ENCODE data around the gene EYA2.

The EYA2 gene

DNA sequence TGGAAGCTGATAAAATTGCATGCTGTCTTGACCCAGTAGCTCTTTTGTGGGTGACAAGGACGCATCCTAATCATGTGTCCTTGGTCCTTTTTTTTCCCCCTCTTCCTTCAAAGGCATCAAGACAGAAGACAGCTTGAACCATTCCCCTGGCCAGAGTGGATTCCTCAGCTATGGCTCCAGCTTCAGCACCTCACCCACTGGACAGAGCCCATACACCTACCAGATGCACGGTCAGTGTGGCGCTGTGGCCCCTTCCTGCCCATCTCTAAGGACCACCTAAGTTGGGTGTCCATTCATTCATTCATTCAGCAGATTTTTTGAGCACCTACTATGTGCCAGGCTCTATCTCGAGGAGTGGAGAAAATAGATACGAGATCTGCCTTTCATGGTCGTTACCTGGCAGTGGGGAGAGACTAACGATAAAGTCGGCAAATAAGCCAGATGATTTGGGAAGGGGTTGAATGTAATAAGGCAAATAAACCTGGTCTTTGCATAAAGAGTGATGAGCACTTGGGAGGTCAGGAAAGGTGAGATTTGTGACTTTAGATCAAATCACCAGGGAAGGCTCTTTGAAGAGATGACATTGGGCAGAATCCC is 121.5 kb downstream of the EYA2 start:
- DNase-seq, result no peak

DNA sequence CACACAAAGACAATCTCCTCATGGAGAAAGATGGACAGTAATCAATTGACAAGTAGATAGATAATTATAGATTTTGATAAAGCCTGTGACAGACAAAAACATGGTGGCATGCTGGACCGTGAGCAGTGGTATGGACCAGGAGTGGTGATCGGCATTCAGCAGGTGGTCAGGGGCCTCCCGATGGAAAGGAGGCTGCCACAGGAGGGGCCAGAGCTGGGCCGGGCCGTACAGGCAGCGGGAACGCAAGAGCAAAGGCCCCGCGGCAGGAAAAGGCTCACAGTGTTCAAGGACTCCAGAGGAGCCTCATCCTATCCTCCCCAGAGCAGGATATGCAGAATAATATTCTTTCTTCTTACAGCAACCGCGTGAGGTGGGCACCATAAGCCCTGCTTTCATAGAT is 123.7 kb downstream of the EYA2 start:
- DNase-seq, result no peak

DNA sequence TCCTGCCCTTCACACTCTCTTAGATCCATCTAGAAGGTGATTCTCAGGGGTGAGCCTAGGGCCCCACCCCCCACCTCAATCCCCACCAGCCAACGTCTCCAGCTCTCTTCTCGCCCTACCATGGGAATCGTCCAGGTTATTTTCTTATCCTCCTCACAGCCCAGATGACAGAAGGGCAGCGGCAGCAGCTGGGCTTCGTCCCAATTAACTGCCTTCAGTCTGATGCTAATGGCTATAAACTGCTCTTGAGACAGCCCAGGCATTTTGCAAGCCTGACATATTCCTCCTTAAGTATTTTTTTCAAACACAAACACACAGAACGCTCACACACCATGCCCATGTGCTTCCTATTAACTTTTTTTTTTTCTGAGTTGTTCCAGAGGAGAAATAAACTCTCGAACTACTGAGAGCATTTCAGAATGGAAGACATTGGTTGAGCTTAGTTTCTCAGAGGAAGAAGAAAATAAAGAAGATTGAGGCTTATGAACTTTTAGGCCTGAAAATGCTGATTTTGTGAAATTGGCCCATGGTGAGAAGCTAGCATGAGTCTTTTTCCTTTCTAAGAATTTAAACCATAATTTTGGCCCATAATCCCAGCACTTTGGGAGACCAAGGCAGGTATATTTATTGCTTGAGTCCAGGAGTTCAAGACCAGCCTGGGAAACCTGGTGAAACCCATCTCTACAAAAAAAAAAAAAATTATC is 124.6 kb downstream of the EYA2 start:
- no peak for DNase-seq

GRCh38 chr20:47020231-47020630 is 125.6 kb downstream of the EYA2 start:
- no peak for DNase-seq

DNA sequence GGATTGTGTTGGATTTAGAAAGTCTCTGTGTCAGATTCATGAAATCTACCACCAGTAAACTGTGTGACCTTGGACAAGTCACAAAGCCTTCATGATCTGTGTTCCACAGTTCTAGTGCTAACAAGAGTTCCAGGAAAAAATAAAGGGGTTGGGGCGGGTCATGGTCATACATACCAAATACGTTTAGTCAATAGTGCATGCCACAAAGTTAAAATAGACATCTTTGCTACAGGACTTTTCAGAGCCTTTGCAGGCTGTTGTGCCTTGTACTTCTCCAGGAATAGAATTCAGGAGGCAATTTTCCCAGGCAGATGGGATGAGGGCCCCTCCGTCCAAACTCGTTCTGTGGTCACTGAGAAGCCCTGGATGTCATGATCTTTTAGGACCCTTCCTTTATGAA is 127.2 kb downstream of the EYA2 start:
- no peak for DNase-seq

- DNase-seq, result no peak
Measured at GRCh38 chr20:47024461-47024937, 129.9 kb downstream of the EYA2 start.

DNA sequence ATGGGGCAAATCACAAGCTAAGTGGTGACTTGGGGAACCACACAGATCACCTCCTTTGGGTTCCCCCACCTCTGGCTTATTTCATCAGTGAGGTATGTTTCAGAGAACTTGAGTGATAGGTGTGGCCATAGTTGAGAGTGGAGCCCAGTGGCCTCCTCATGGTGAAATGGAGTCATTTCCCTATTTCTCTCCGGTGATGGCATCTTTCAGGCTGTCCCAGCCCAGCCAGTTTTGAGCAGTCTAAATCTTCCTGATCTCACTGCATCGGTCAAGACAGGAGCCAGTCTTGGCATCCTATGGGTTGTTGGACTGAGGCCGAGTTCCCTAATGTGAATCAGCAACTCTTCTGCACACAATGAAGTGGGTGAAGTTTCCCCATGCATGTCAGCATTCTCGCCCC is 132.4 kb downstream of the EYA2 start:
- DNase-seq, result no peak

- DNase-seq, result no peak
Measured at GRCh38 chr20:47027456-47027855, 132.8 kb downstream of the EYA2 start.

- DNase-seq, result no peak
Measured at GRCh38 chr20:47028487-47028886, 133.8 kb downstream of the EYA2 start.

GRCh38 chr20:47029845-47030244 is 135.2 kb downstream of the EYA2 start:
- DNase-seq, result no peak

DNA sequence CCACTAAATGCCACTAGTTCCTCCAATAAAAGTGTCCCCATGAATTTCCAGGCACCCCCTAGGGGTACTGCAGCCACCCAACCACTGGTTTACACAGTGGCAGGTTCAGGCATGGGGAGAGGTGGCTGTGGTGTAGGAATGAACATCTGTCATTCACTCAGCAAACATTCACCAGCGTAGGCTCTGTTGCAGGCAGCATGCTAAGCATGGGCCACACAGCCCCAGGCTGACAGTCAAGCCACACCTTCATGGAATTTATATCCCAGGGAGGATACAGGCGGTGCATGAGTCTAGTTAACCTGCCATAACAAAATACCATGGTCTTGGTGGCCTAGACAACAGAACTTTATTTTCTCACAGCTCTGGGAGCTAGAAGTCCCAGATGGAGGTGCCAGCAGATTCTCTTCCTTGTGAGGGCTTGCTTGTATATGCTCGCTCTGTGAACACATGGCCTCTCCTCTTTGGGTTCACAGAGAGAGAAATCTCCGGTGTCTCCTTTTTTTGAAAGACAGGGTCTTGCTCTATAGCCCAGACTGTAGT is 135.7 kb downstream of the EYA2 start:
- no peak for DNase-seq

GRCh38 chr20:47031004-47031403 is 136.4 kb downstream of the EYA2 start:
- DNase-seq, result no peak

DNA sequence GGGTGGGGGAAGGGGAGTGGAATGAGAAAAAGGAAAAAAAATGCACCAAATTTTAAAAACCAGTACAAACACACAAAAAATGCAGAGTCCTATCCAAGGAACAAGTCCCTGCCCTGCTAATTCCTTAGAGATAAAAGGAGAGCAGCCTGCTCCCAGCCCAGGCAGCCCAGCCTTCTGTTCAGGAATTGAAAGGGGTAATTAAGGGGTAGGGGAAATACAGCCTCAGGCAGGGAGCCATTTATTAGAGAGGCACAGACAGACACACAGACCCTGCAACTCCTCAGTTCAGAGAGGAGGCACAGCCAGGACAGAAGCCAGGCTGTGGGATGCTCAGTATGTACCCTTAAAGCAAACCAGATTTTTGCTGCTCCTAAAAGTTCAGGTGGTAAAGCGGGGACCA is 137.2 kb downstream of the EYA2 start:
- no peak for DNase-seq

GRCh38 chr20:47032933-47033578 is 138.4 kb downstream of the EYA2 start:
- DNase-seq, result no peak

DNA sequence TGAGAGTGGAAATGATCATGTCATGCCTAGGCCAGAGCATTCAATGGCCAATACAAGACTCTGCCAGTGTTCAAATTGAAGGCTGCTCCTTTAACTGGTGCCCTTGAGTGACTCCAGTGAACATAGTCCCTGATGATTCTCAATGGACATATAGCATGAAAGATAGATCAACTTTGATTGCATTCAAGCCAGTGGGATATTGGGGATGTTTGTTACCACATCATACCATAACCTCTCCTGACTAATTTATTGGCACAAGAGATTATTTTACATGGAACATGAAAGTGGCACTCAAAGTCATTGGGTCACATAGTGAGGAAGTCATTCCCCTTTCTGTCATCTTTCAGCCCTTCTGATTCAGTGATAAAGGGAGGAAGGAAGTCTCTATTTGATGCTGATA is 139.0 kb downstream of the EYA2 start:
- no peak for DNase-seq

DNA sequence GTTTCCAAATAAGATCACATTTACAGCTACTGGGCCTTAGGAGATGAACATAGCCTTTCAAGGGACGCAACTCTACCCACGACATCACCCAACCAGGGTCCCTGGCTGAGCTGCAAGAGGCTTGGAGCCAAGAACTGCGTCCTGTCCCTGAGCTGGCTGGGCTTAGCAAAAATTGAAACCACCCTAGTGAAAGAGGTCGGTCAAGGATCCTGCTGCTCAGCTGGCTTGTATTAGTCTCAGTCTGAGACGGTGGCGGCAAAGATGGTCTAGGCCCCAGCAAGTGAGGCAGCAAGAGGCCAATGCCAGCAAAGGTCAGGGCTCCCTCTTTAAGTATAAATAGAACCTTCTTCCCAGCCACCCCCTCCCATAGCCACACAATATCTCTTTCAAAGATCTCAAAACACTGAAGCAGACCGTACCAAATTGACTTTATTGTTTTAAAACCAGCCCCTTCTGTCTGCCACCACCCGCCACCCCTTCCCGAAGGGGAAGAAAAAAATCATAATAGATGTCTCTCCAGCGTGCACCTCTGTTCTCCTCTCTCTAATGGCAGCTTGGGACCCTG is 140.5 kb downstream of the EYA2 start:
- DNase-seq, result no peak

- DNase-seq, result no peak
Measured at GRCh38 chr20:47036091-47036870, 141.6 kb downstream of the EYA2 start.

- peak; percentile 18 for DNase-seq
Measured at GRCh38 chr20:47038566-47039560, 144.2 kb downstream of the EYA2 start.

GRCh38 chr20:47040506-47041125 is 146.0 kb downstream of the EYA2 start:
- DNase-seq, result no peak

DNA sequence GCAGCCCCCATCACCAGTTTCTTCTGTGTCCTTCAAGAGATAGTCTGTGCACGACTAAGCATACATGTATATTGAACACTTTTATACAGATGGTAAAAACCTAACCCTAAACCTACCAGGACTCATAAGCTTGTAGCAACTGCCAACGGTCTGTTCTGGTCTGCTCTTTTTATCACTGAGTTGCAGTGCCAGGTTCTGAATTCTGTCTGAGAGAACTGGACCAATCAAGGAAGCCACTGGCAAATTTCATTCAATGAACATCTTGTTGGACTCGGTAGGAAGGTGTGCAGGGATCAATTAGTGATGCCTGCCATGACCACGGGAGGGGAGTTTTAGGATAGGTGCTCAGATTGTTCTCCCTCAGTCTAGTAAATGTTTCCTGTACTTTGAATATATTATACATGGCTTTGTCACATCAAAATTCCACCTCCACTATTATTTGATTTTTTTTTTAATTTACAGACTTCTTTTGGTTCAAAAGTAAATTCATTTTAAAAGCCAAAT is 146.8 kb downstream of the EYA2 start:
- DNase-seq, result no peak

DNA sequence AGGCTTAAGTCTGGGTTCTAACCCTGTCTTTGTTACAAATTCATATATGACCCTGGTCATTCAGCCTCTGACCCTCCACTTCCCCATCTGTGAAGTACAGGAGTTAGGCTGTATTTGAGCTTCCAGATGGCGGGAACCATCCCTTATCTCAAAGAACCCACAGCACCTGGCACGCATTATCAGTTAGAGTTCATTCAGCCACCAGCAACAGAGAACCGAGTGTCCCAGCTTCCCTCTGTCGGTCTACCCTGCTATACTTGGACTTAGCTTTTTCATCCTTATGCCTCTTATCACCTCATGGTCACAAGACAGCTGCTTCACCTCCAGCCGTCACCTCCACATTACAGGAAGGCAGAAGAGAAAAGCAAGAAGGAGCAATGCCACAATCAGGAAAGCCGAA is 147.8 kb downstream of the EYA2 start:
- DNase-seq, result no peak
